ENCODE data around the gene C1orf167.

C1orf167 gene

GRCh38 chr1:11741482-11741881 lies 20.5 kb upstream of the C1orf167 start:
- no peak overlapping the region for H3K4me3 ChIP-seq (ENCODE audit: low read depth, low read length)
- POLR2A ChIA-PET: no interaction called here
- CTCF ChIA-PET: no interaction called here
- DNase-seq (ENCODE audit: low read depth, low spot score): no peak
- TF ChIP-seq CTCF (IDR thresholded peaks at IDR 0.05; ENCODE audit: insufficient read depth, low read length, missing control alignments): no peak

- DNase-seq (ENCODE audit: low read depth, low spot score): no peak
- TF ChIP-seq CTCF (IDR thresholded peaks at IDR 0.05; ENCODE audit: insufficient read depth, low read length, missing control alignments): no peak
- CTCF ChIA-PET: no interaction called here
- no peak overlapping the region for H3K4me3 ChIP-seq (ENCODE audit: low read depth, low read length)
- POLR2A ChIA-PET: no interaction called here
These were observed 20.0 kb upstream of the C1orf167 start for GRCh38 chr1:11741919-11742558.

- no peak overlapping the region for H3K4me3 ChIP-seq (ENCODE audit: low read depth, low read length)
- no peak for DNase-seq (ENCODE audit: low read depth, low spot score)
- ChIA-PET CTCF (interaction anchor here (0.8 kb wide), 1 partner anchor 24 kb away, joined by 3 read pairs; no protein-coding TSS in a partner anchor), POLR2A (interaction anchor here (0.6 kb wide), 1 partner anchor 201 kb away, joined by 4 read pairs; no protein-coding TSS in a partner anchor)
- no peak for TF ChIP-seq CTCF (IDR thresholded peaks at IDR 0.05; ENCODE audit: insufficient read depth, low read length, missing control alignments)
These were observed 17.7 kb upstream of the C1orf167 start for GRCh38 chr1:11744287-11744686.

- CTCF ChIA-PET: no interaction called here
- no peak for DNase-seq (ENCODE audit: low read depth, low spot score)
- POLR2A ChIA-PET: no interaction called here
- no peak for TF ChIP-seq CTCF (IDR thresholded peaks at IDR 0.05; ENCODE audit: insufficient read depth, low read length, missing control alignments)
- no peak overlapping the region for H3K4me3 ChIP-seq (ENCODE audit: low read depth, low read length)
These were observed 15.9 kb upstream of the C1orf167 start for GRCh38 chr1:11746092-11746491.

- DNase-seq (ENCODE audit: low read depth, low spot score): no peak
- no peak for TF ChIP-seq CTCF (IDR thresholded peaks at IDR 0.05; ENCODE audit: insufficient read depth, low read length, missing control alignments)
- POLR2A ChIA-PET: no interaction called here
- no peak overlapping the region for H3K4me3 ChIP-seq (ENCODE audit: low read depth, low read length)
- CTCF ChIA-PET: no interaction called here
These were observed 15.1 kb upstream of the C1orf167 start for GRCh38 chr1:11746795-11747487.

- DNase-seq (ENCODE audit: low read depth, low spot score): no peak
- H3K4me3 ChIP-seq (ENCODE audit: low read depth, low read length): no peak overlapping the region
- CTCF ChIA-PET: interaction anchor here (3.4 kb wide), 1 partner anchor 98 kb away, joined by 11 read pairs; no protein-coding TSS in a partner anchor
- TF ChIP-seq CTCF (IDR thresholded peaks at IDR 0.05; ENCODE audit: insufficient read depth, low read length, missing control alignments): no peak
- POLR2A ChIA-PET: no interaction called here
These were observed 13.4 kb upstream of the C1orf167 start for GRCh38 chr1:11748294-11749202.

All from AG04449 (cell line).